ENCODE data around the gene MAP3K21.

Gene MAP3K21

DNA sequence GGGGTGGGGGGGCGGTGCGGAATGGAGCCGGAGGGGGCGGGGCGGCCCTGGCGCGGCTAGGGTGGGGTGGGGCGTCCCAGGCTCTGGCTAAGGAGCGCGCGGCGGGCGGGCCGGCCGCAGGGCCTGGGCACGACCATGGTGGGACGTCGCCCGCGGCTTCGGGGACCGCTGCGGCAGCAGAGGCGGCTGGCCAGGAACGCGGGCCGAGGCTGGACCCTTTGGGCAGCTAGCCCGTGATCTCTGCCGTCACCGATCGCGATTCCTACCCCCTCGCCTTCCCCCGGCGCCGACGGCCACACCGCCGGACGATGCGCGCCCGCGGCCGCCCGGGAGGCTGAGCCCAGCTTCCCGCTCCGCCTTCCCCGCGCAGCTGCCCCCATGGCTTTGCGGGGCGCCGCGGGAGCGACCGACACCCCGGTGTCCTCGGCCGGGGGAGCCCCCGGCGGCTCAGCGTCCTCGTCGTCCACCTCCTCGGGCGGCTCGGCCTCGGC is at the start of gene MAP3K21:
TSS of gene MAP3K21 (plus strand) at position 74 of the 491 bp plus-strand sequence. CDS start at position 379, 305 bp downstream.
- Mint-ChIP-seq H3K4me3 (peak within 1 kb of the TSS; percentile 78), H3K27ac (ENCODE audit: low read depth) (no peak within 1 kb of the TSS), H3K36me3 (ENCODE audit: insufficient read depth) (peaks cover 2% of the 10 kb centered on the region), H3K4me1 (peaks cover 13% of the 10 kb centered on the region), H3K9me3 (no peaks in the 10 kb centered on the region), H3K27me3 (no peaks in the 10 kb centered on the region)
- DNase-seq (ENCODE audit: low spot score in 2 of 2) (no peak), ATAC-seq (replicated peaks; ENCODE audit: extremely low read depth, poor library complexity, severe bottlenecking) (peak; percentile 35)

GRCh38 chr1:233278631-233279030 is 48.9 kb upstream of the MAP3K21 start:
- H3K9me3 Mint-ChIP-seq, result no peaks in the 10 kb centered on the region
- no peak overlapping the region for H3K4me3 Mint-ChIP-seq
- peak overlapping the region; percentile 32 for H3K27ac Mint-ChIP-seq (ENCODE audit: low read depth)
- H3K4me1 Mint-ChIP-seq, result peaks cover 54% of the 10 kb centered on the region
- DNase-seq (ENCODE audit: low spot score in 2 of 2) (no peak), ATAC-seq (replicated peaks; ENCODE audit: extremely low read depth, poor library complexity, severe bottlenecking) (no peak)
- H3K27me3 Mint-ChIP-seq, result no peaks in the 10 kb centered on the region
- H3K36me3 Mint-ChIP-seq (ENCODE audit: insufficient read depth), result peaks cover 8% of the 10 kb centered on the region

GRCh38 chr1:233279971-233280370 is 47.6 kb upstream of the MAP3K21 start:
- ATAC-seq (replicated peaks; ENCODE audit: extremely low read depth, poor library complexity, severe bottlenecking), result no peak
- H3K4me3 Mint-ChIP-seq, result no peak overlapping the region
- peaks cover 3% of the 10 kb centered on the region for H3K36me3 Mint-ChIP-seq (ENCODE audit: insufficient read depth)
- peak overlapping the region; percentile 32 for H3K27ac Mint-ChIP-seq (ENCODE audit: low read depth)
- H3K9me3 Mint-ChIP-seq, result no peaks in the 10 kb centered on the region
- DNase-seq (ENCODE audit: low spot score in 2 of 2), result no peak
- no peaks in the 10 kb centered on the region for H3K27me3 Mint-ChIP-seq
- H3K4me1 Mint-ChIP-seq, result peaks cover 46% of the 10 kb centered on the region

DNA sequence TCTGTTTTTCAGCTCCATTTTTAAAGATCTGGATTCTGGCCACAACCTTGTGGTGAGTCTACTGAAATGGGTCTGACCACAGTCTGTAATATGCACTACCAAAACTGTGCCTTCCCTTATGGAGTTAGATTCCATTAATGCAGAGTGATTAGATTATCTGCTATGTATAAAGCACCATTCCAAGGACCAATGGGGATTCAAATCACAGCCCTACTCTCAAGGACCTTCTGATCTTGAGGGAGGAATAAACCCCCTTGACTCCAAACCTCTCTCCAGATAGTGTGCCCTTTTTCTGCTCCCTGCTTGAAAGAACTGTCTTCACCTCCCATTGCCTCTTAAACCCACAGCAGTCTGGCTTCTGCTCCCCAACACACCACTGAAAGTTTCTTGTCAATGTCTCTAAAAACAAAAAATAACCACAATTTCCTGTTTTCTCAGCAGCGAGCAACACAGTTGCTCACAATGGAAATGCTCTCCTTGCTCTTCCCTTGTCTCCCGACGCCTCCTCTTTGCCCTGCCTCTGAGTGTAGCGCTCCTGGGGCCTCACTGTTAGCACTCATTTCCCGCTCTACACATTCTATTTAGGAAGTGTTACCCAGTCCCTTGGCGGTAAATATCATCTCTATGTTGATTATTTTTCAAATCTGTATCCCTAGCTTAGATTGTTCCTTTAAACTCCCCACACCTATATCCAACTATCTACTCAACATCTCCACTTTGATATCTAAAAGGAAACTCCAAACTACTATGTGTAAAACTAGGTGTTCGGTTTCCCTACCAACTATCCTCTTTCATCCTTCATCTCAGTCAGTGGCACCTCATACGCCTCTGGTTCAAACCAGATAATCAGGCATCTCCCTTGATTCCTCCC is 45.6 kb upstream of the MAP3K21 start:
- Mint-ChIP-seq H3K36me3 (ENCODE audit: insufficient read depth) (peaks cover 6% of the 10 kb centered on the region), H3K9me3 (no peaks in the 10 kb centered on the region), H3K4me3 (peak overlapping the region; percentile 61), H3K27ac (ENCODE audit: low read depth) (peak overlapping the region; percentile 89), H3K27me3 (no peaks in the 10 kb centered on the region), H3K4me1 (peaks cover 47% of the 10 kb centered on the region)
- peak; percentile 88 for ATAC-seq (replicated peaks; ENCODE audit: extremely low read depth, poor library complexity, severe bottlenecking)
- DNase-seq (ENCODE audit: low spot score in 2 of 2), result no peak

- Mint-ChIP-seq H3K27ac (ENCODE audit: low read depth) (peak overlapping the region; percentile 89), H3K4me1 (peaks cover 49% of the 10 kb centered on the region)
These were observed 45.0 kb upstream of the MAP3K21 start for GRCh38 chr1:233282582-233282886.

GRCh38 chr1:233289676-233290075 is 37.8 kb upstream of the MAP3K21 start:
- H3K9me3 Mint-ChIP-seq, result no peaks in the 10 kb centered on the region
- H3K27me3 Mint-ChIP-seq, result no peaks in the 10 kb centered on the region
- peaks cover 41% of the 10 kb centered on the region for H3K4me1 Mint-ChIP-seq
- ATAC-seq (replicated peaks; ENCODE audit: extremely low read depth, poor library complexity, severe bottlenecking) (no peak), DNase-seq (ENCODE audit: low spot score in 2 of 2) (no peak)
- H3K27ac Mint-ChIP-seq (ENCODE audit: low read depth), result no peak overlapping the region
- no peak overlapping the region for H3K4me3 Mint-ChIP-seq
- H3K36me3 Mint-ChIP-seq (ENCODE audit: insufficient read depth), result peaks cover 8% of the 10 kb centered on the region

More at GRCh38 chr1:233282582-233282886, 45.0 kb upstream of the MAP3K21 start:
- peaks cover 6% of the 10 kb centered on the region for H3K36me3 Mint-ChIP-seq (ENCODE audit: insufficient read depth)
- peak overlapping the region; percentile 61 for H3K4me3 Mint-ChIP-seq
- no peaks in the 10 kb centered on the region for H3K27me3 Mint-ChIP-seq
- no peak for DNase-seq (ENCODE audit: low spot score in 2 of 2)
- H3K9me3 Mint-ChIP-seq, result no peaks in the 10 kb centered on the region
- ATAC-seq (replicated peaks; ENCODE audit: extremely low read depth, poor library complexity, severe bottlenecking), result no peak

GRCh38 chr1:233290396-233291034 is 37.0 kb upstream of the MAP3K21 start:
- no peaks in the 10 kb centered on the region for H3K27me3 Mint-ChIP-seq
- H3K4me3 Mint-ChIP-seq, result no peak overlapping the region
- H3K9me3 Mint-ChIP-seq, result no peaks in the 10 kb centered on the region
- peaks cover 8% of the 10 kb centered on the region for H3K36me3 Mint-ChIP-seq (ENCODE audit: insufficient read depth)
- DNase-seq (ENCODE audit: low spot score in 2 of 2), result no peak
- H3K27ac Mint-ChIP-seq (ENCODE audit: low read depth), result peak overlapping the region; percentile 6
- H3K4me1 Mint-ChIP-seq, result peaks cover 47% of the 10 kb centered on the region
- no peak for ATAC-seq (replicated peaks; ENCODE audit: extremely low read depth, poor library complexity, severe bottlenecking)

DNA sequence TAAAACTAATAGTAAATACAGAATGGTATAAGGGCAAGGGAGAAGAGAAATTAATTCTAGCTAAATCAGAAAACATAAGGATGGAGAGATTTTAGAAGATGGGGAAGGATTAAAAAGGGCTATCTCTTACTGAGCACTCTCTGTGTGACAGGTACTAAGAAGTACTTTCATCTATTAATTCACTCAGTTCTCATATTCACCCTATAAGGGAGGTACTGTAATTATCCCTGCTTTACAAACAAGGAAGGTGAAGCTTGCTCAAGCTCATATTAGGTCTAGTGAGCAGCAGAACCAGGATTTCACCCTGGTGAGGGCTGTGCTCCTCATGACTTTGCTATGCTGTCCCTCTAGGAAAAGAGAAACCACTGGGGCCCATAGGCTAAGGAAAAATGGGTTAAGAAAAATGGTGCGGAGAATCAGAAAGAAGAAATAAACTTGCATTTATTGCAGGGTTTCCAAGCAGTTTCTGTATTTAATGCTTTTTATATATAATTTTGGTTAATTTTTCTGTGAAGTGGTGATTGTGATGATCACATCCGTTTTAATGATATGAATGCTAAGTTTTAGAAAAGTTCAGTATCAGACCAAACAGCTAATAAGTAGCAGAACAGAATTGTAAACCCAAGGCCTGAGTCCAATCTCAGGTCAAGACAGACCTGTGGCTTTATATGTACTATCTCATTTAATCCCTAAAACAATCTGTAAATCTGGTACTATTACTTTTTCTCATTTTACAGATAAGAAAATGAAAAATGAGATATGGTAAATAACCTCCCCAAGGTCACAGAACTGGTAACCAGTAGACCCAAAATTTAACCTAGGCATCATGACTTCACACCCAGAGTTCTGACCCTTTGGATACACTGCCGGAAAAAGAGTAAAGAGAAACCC is 33.7 kb upstream of the MAP3K21 start:
- Mint-ChIP-seq H3K36me3 (ENCODE audit: insufficient read depth) (peaks cover 2% of the 10 kb centered on the region), H3K27me3 (no peaks in the 10 kb centered on the region), H3K4me1 (peaks cover 35% of the 10 kb centered on the region), H3K9me3 (no peaks in the 10 kb centered on the region), H3K27ac (ENCODE audit: low read depth) (peak overlapping the region; percentile 18), H3K4me3 (no peak overlapping the region)
- no peak for DNase-seq (ENCODE audit: low spot score in 2 of 2)
- no peak for ATAC-seq (replicated peaks; ENCODE audit: extremely low read depth, poor library complexity, severe bottlenecking)

DNA sequence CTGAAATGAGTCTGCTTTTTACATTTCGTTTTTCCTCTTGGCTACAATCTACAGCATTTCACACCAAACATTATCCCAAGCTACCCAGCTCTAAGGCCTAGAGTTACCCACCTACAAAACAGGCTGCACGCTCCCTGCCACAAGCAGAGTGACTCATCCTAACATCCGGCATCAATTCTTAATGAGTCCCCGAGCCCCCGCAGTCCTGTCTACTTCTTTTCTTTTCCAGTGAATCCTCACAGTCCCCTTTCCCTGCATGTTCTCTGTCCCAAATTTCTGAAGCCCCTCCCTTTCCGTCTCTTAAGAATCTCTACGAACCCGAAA is 32.6 kb upstream of the MAP3K21 start:
- Mint-ChIP-seq H3K4me1 (peaks cover 29% of the 10 kb centered on the region), H3K9me3 (no peaks in the 10 kb centered on the region), H3K27ac (ENCODE audit: low read depth) (peak overlapping the region; percentile 97), H3K27me3 (no peaks in the 10 kb centered on the region), H3K36me3 (ENCODE audit: insufficient read depth) (no peaks in the 10 kb centered on the region), H3K4me3 (peak overlapping the region; percentile 94)
- DNase-seq (ENCODE audit: low spot score in 2 of 2), result peak; percentile 14 to 18
- peak; percentile 80 for ATAC-seq (replicated peaks; ENCODE audit: extremely low read depth, poor library complexity, severe bottlenecking)

GRCh38 chr1:233295237-233295974 is 32.1 kb upstream of the MAP3K21 start, which contains the start of gene PCNX2:
Gene PCNX2, minus strand, starts transcription at chr1:233295725. Its CDS starts 247 bp downstream, at chr1:233295478.
- peak; percentile 37 to 56 for DNase-seq (ENCODE audit: low spot score in 2 of 2)
- peak within 1 kb of the TSS; percentile 94 for H3K4me3 Mint-ChIP-seq
- peaks cover 29% of the 10 kb centered on the region for H3K4me1 Mint-ChIP-seq
- H3K27me3 Mint-ChIP-seq, result no peaks in the 10 kb centered on the region
- H3K9me3 Mint-ChIP-seq, result no peaks in the 10 kb centered on the region
- H3K36me3 Mint-ChIP-seq (ENCODE audit: insufficient read depth), result no peaks in the 10 kb centered on the region
- peak; percentile 92 for ATAC-seq (replicated peaks; ENCODE audit: extremely low read depth, poor library complexity, severe bottlenecking)
- H3K27ac Mint-ChIP-seq (ENCODE audit: low read depth), result peak within 1 kb of the TSS; percentile 97

DNA sequence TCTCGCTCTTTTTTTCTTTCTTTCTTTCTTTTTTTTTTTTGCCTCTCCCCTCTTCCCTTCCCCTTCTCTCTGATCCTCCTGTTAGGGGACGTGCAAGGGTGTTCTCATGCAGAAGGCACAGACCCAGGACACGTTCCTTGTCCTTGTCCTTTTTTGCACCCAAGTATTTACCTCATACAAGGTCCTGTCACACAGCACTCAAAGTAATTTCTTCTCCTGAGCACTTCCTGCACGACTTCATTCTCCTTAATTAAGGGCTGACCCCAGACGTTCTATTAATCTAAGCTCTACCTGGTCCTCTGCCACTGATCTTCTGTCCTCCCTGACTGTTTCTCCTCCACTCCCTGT is 31.6 kb upstream of the MAP3K21 start:
- H3K9me3 Mint-ChIP-seq, result no peaks in the 10 kb centered on the region
- DNase-seq (ENCODE audit: low spot score in 2 of 2), result no peak
- H3K27me3 Mint-ChIP-seq, result no peaks in the 10 kb centered on the region
- H3K4me3 Mint-ChIP-seq, result peak overlapping the region; percentile 94
- H3K4me1 Mint-ChIP-seq, result peaks cover 29% of the 10 kb centered on the region
- H3K27ac Mint-ChIP-seq (ENCODE audit: low read depth), result peak overlapping the region; percentile 97
- no peaks in the 10 kb centered on the region for H3K36me3 Mint-ChIP-seq (ENCODE audit: insufficient read depth)
- ATAC-seq (replicated peaks; ENCODE audit: extremely low read depth, poor library complexity, severe bottlenecking), result no peak

DNA sequence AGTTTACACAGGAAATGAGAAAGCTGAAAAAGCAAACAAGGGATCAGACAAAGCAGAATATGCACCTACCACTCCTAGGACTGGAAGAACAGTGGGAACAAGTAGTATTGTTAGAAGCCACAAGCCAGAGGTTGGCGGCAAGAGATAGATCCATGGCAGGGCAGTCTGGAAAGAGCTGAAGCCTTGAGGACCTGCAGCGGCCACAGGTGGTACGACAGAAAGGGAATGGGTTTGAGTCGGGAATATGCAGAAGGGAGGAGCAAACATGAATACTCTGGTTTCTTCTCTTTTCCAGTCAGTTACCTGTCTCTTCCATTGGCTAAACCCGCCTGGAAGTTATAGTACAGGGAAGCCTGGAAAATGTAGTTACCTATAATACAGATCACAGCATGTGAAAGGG is 28.1 kb upstream of the MAP3K21 start:
- no peak for DNase-seq (ENCODE audit: low spot score in 2 of 2)
- Mint-ChIP-seq H3K27ac (ENCODE audit: low read depth) (no peak overlapping the region), H3K36me3 (ENCODE audit: insufficient read depth) (no peaks in the 10 kb centered on the region), H3K9me3 (no peaks in the 10 kb centered on the region), H3K4me3 (no peak overlapping the region), H3K4me1 (peaks cover 16% of the 10 kb centered on the region), H3K27me3 (no peaks in the 10 kb centered on the region)
- ATAC-seq (replicated peaks; ENCODE audit: extremely low read depth, poor library complexity, severe bottlenecking), result no peak
